ENCODE results near the gene ZSCAN23.
"Not testable (repeated sequence)": the region's sequence is repeated elsewhere in the genome, so short reads cannot be mapped to it uniquely, and the experiment has no call there.

DNA sequence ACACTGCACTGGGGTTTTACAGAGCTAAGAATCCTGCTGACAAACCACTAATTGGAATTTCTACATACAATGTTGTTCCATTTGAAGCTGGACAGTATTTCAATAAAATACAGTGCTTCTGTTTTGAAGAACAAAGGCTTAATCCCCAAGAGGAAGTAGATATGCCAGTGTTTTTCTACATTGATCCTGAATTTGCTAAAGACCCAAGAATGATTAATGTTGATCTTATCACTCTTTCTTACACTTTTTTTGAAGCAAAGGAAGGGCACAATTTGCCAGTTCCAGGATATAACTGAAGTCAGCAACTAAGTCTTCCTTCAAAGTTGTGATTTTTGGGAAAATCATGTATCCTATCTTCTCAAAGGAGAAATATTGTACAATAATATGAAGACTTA lies 4.2 kb upstream of the ZSCAN23 start:
- TF ChIP-seq, protein P1, sequence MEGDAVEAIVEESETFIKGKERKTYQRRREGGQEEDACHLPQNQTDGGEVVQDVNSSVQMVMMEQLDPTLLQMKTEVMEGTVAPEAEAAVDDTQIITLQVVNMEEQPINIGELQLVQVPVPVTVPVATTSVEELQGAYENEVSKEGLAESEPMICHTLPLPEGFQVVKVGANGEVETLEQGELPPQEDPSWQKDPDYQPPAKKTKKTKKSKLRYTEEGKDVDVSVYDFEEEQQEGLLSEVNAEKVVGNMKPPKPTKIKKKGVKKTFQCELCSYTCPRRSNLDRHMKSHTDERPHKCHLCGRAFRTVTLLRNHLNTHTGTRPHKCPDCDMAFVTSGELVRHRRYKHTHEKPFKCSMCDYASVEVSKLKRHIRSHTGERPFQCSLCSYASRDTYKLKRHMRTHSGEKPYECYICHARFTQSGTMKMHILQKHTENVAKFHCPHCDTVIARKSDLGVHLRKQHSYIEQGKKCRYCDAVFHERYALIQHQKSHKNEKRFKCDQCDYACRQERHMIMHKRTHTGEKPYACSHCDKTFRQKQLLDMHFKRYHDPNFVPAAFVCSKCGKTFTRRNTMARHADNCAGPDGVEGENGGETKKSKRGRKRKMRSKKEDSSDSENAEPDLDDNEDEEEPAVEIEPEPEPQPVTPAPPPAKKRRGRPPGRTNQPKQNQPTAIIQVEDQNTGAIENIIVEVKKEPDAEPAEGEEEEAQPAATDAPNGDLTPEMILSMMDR (IDR thresholded peaks at IDR 0.05) = not testable (repeated sequence)
- not testable (repeated sequence) for TF ChIP-seq ZFX (IDR thresholded peaks at IDR 0.05; ENCODE audit: borderline replicate concordance)
